Thoracic aorta (tissue), 2 donors: ENCODE data around the gene PPP2R5B. TPM values are rescaled to one million over a fixed set of nuclear protein-coding genes. Genes with fewer than 3 reads are reported as not detected.
A peak's percentile ranks its signal among the peaks of the same experiment; 100 is the strongest.

Source experiments
- ATAC-seq: fragments of 150-250 bp; one replicate; pipeline ENCODE4 v1.8.0; 2017; ENCODE audit warnings: low read depth; ENCODE audit not compliant: insufficient number of reproducible peaks, low FRiP score
- DNase-seq: peaks from one replicate; pipeline ENCODE4 v3.0.0-alpha.2; 2020; ENCODE audit warnings: low spot score
- H3K27ac ChIP-seq, 2 donors: fragments of 200-600 bp; sonication (generic); 1 replicate in 1 of 2; 2 replicates in 1 of 2; pipeline ENCODE4 v1.5.1; 2016; ENCODE audit warnings: mild to moderate bottlenecking in 2 of 2, moderate library complexity in 2 of 2
- H3K27me3 ChIP-seq: fragments of 200-600 bp; sonication (generic); replicated peaks from 2 replicates; pipeline ENCODE4 v1.6.0; 2016; ENCODE audit warnings: mild to moderate bottlenecking; ENCODE audit not compliant: insufficient read depth
- H3K36me3 ChIP-seq: fragments of 200-600 bp; sonication (generic); one replicate; pipeline ENCODE4 v1.5.1; 2016
- H3K4me1 ChIP-seq, 2 donors: fragments of 200-600 bp; sonication (generic); 1 replicate in 1 of 2; 2 replicates in 1 of 2; pipeline versions ENCODE4 v1.5.1 to v1.6.0; 2016; ENCODE audit warnings: low read depth in 2 of 2, mild to moderate bottlenecking in 1 of 2; ENCODE audit not compliant: control insufficient read depth in 1 of 2
- H3K4me3 ChIP-seq: fragments of 200-600 bp; sonication (generic); 2 replicates; pipeline ENCODE4 v1.5.1; 2016; ENCODE audit warnings: mild to moderate bottlenecking
- H3K9me3 ChIP-seq: fragments of 200-600 bp; sonication (generic); 2 replicates; pipeline ENCODE4 v1.5.1; 2016
- CTCF ChIP-seq: fragments of 200-600 bp; sonication (generic); IDR thresholded peaks from one replicate; pipeline ENCODE4 v1.5.1; 2019; ENCODE audit warnings: antibody characterized with exemption
- total RNA-seq, 2 donors: library from RNA; depleted of rRNA; stranded (reverse); fragments of >200 nt; gene quantifications; one replicate each; pipeline versions ENCODE4 v1.1.0 to v1.2.3, GENCODE V29; 2016

PPP2R5B gene
- total RNA-seq, 2 donors from 2014 or later = 21.0 to 38.2 TPM

- no peak for DNase-seq
- Histone ChIP-seq H3K9me3 (no peaks in the 10 kb centered on the region), H3K4me1 (peaks cover 21 to 79% of the 10 kb centered on the region in 2 donors), H3K36me3 (peaks cover 8% of the 10 kb centered on the region), H3K27ac (peak overlapping the region; percentile 74 to 76), H3K27me3 (no peaks in the 10 kb centered on the region), H3K4me3 (peak overlapping the region; percentile 78)
- TF ChIP-seq CTCF = no peak
- ATAC-seq = no peak
These were observed 46.9 kb upstream of the PPP2R5B start for GRCh38 chr11:64877390-64878222.

GRCh38 chr11:64878223-64878493 is 46.3 kb upstream of the PPP2R5B start:
- peak; percentile 0 for ATAC-seq
- H3K4me3 ChIP-seq = peak overlapping the region; percentile 78
- peaks cover 18 to 79% of the 10 kb centered on the region in 2 donors for H3K4me1 ChIP-seq

GRCh38 chr11:64878494-64879243 is 45.8 kb upstream of the PPP2R5B start, which contains the start of gene EHD1:
TSS of gene EHD1 (minus strand) at chr11:64878621. CDS start at chr11:64878464, 157 bp downstream.
- ATAC-seq = peak; percentile 90
- TF ChIP-seq CTCF = peak; percentile 17

More at GRCh38 chr11:64878223-64878493, 46.3 kb upstream of the PPP2R5B start:
- peaks cover 3% of the 10 kb centered on the region for H3K36me3 ChIP-seq
- TF ChIP-seq CTCF = peak; percentile 27
- no peak for DNase-seq
- no peaks in the 10 kb centered on the region for H3K27me3 ChIP-seq
- no peaks in the 10 kb centered on the region for H3K9me3 ChIP-seq
- peak overlapping the region; percentile 74 to 76 for H3K27ac ChIP-seq

GRCh38 chr11:64879244-64879900 is 45.1 kb upstream of the PPP2R5B start:
- Histone ChIP-seq H3K4me3 (peak overlapping the region; percentile 78), H3K27ac (peak overlapping the region; percentile 78 to 90), H3K27me3 (no peaks in the 10 kb centered on the region), H3K9me3 (no peaks in the 10 kb centered on the region), H3K36me3 (no peaks in the 10 kb centered on the region), H3K4me1 (peaks cover 14 to 70% of the 10 kb centered on the region in 2 donors)
- no peak for TF ChIP-seq CTCF
- DNase-seq = no peak
- no peak for ATAC-seq

More at GRCh38 chr11:64878494-64879243, 45.8 kb upstream of the PPP2R5B start, which contains the start of gene EHD1:
- peak within 1 kb of the TSS; percentile 78 to 90 for H3K27ac ChIP-seq
- no peaks in the 10 kb centered on the region for H3K9me3 ChIP-seq
- peaks cover 16 to 75% of the 10 kb centered on the region in 2 donors for H3K4me1 ChIP-seq
- peak; percentile 95 for DNase-seq
- no peaks in the 10 kb centered on the region for H3K36me3 ChIP-seq
- peak within 1 kb of the TSS; percentile 78 for H3K4me3 ChIP-seq
- no peaks in the 10 kb centered on the region for H3K27me3 ChIP-seq
